Stimulated activated CD4-positive, alpha-beta T cell treated with anti-CD3 and anti-CD28 coated beads, Interleukin-15, amount 100 ng/mL, for 48 hours (primary cell): Measurements from ENCODE around the gene ANXA3.
"Not testable (repeated sequence)": the region's sequence is repeated elsewhere in the genome, so short reads cannot be mapped to it uniquely, and the experiment has no call there.

Source experiments
- DNase-seq, 2 donors: peaks; one replicate each; pipeline ENCODE4 v3.0.0-alpha.2; 2020; ENCODE audit warnings: low read depth in 2 of 2

ANXA3 gene, protein sequence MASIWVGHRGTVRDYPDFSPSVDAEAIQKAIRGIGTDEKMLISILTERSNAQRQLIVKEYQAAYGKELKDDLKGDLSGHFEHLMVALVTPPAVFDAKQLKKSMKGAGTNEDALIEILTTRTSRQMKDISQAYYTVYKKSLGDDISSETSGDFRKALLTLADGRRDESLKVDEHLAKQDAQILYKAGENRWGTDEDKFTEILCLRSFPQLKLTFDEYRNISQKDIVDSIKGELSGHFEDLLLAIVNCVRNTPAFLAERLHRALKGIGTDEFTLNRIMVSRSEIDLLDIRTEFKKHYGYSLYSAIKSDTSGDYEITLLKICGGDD

DNA sequence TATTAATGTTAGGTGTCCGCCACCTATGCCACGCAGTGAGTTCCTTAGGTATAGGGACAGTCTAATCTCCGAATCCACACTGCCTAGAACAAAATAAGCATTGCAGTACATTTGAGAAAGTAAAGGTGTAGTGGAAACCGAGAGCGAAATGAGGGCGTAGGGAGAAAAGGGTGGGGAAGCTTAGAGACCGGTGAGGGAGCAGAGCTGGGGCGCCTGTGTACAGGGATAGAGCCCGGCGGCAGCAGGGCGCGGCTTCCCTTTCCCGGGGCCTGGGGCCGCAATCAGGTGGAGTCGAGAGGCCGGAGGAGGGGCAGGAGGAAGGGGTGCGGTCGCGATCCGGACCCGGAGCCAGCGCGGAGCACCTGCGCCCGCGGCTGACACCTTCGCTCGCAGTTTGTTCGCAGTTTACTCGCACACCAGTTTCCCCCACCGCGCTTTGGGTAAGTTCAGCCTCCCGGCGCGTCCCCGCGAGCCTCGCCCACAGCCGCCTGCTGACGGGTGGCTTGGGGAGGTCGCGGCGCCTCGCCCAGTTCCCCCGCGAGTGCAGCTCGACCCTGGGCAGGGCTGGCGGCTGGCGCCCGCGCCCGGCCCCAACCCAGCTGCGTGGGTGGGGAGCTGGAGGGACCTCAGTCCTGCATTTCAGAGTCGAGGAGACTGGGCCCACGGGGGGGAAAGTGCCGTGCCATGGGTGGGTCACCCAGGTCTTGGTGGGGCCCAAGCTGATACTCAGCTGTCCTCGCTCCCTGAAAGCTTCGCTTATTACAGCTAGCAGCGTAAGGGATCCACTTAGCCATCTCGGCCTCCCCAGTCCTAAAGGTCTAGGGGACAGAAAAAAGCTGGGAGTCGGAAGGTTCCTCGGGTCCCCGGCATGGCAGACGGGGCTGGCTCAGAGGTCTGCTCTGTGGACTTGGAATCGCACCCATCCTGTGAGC, at the start of gene ANXA3:
Gene ANXA3 (plus strand): TSS at position 351 of the 932 bp plus-strand sequence. CDS start 2,704 bp downstream, outside the sequence.
- no peak for DNase-seq

DNA sequence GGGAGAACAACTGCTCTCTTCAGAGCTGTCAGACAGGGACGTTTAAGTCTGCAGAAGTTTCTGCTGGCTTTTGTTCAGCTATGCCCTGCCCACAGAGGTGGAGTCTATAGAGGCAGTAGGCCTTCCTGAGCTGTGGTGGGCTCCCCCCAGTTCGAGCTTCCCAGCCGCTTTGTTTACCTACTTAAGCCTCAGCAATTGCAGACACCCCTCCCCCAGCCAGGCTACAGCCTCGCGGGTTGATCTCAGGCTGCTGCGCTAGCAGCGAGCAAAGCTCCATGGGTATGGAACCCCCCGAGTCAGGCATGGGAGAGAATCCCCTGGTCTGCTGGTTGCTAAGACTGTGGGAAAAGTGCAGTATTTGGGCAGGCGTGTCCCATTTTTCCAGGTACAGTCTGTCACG, 45.3 kb upstream of the ANXA3 start:
- not testable (repeated sequence) for DNase-seq

DNA sequence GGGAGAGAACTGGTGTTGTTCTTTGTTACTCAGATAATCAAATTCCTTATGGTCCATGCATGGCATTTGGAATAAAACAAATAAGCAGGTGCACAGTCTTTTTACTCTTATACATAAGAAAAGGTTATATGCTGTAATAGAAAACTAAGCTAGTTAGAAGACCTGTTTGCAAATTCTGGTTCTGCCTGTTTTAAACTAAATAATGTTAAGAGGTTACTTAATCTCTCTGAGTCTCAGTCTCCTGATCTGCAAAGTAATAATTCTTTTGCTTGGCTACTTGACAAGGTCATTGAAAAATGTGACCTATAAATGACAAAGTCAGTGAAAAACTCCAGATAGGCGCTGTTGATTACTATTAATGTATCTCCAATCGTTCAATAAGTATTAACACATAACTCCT, 42.5 kb upstream of the ANXA3 start:
- DNase-seq: no peak

DNA sequence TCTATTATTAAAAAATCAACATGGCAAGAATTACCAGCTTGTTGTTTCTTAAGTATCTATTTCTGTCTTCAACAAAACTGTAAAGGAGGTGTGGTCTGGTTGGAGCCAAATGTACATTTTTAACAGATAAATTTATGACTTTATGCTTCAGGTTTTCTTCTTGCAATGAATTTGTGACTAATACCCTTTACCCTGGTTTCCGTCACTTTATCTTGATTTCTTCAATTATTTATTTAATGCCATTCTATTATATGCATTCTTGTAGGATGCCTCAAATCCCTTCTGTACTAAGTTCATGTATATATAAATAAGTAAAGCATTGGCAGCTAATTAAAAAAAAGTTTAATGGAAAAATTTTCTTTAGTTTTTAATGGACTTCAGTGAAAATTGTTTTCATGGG, 41.5 kb upstream of the ANXA3 start:
- DNase-seq: no peak

DNA sequence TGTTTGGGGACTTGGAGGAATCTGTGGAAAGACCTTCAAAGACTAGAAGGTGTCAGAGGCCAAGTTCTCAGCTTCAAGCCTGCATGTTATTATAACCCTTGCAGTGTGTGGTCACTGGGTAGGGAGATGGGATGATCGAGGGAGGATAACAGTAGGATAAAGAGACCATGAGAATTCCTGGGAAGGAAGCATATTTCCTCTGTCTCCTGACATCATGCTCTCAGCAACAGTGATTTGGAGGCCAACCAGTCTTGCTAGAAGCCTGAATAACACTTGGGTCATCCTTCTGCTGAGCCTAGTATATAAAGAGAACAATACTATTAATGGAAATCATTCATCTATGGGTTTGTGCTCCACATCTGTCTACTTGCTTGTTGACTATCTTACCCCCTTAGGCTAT, 40.9 kb upstream of the ANXA3 start:
- DNase-seq: no peak

DNA sequence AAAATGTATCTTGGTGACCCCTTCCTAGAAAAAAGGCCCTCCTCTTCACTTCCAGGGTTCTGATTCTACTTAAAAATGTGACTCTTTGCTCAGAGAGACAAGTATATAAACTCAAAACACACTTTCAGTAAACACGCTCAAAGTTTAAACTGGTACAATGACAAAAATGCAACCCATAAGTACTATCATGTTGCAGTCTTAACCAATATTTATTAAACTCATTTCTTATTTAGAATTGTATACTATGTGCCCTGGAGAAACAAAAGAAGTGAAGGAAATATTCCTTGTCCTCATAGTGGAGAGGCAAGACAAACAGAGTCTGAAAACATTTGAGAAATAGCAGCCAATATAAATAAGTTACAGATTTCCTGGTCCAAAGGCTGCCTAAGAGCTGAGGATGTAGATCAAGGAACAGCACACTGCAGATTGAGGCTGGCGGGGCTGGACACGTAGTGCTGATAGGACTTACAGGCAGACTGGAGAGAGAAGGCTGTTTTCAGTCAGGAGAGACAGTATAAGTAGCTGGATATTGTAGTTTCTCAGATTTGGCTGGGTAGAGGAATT, 39.1 kb upstream of the ANXA3 start:
- no peak for DNase-seq

DNA sequence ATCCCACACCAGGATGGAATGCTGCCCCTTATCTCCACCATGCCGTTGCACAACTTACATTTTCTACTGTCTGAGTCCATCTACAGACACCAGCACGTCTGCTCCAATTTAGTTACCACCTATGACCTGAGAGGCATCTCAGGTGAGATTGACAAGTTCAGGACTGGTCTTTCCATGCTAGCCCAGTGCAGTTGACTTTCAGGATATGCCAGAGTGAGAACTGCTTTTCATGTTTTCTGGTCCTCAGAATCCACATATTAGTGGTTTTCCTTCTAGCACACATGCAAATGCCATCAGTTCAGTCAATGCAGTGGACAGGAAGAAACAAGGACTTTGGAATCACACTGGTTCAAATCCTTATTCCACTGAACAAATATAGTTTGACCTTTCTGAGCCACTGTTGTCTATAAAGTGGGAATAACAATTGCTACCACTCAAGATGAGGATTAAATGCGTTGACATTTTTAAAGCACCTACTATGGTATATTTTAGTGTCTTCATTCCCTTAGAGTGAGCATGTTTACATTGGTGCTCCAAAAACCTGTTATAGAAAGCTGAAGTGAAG, 38.1 kb upstream of the ANXA3 start:
- no peak for DNase-seq

DNA sequence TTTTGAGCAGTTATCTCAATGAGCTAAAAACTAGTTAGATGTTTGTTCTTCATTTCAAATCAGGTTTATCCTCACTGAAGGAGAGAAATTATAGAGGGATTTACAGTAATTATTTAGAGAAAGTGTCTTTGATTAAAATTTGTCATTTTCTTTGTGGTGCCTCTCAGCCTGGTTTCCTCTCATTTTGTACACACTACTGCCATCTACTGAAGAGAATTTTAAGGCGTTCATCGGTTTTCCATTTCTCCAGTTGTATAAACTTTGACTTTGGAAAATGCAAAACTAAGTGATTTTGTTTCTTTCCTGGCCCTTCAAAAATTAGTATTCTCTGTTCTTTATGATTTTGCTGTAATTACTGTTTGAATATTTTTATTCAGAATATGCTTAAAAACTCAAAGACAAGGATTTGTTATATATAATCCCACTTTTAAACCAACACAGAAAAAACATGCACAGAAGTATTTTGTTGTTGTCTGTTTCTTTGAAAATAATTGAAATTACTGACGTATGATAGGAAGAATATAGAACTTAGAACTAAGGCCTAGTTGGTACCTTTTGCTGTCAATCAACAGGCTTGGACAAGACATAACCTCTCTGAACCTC, 34.4 kb upstream of the ANXA3 start:
- DNase-seq: no peak

DNA sequence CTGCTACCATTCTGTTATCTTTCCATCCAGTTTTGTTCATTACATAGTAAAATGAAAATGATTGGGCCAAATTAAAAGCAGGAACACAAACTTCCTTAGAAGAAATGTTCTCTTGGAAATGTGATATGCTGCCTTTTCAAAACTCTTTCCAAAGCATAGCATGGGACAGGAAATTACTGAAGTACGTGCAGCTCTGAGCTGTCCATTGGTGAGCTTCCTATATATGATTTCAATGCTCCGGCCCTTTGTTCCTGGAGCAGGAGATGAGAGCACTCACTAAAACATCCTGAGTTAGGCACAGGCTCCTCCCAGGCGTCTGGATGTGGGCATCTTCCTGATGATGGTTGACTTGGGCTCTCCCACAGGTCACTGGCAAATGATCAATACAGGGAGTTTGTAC, 33.0 kb upstream of the ANXA3 start:
- no peak for DNase-seq

DNA sequence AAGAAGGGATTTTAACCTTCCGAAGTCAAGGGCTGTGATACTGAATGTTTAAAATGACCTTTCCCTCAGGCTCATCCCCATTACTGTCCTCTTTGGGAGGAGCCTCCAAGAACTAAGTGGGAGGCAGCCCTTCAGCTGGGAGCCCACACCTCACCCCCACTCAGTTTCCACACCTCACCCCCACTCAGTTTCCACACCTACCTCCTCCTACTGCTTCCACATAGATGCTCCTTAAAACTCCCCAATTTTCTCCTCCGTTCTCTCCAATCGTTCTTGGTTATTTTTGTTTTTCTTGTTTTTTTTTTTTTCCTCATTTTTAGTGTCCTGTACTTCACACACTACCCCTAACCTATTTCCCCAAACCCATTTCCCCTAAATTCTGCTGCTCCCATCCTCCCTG, 31.6 kb upstream of the ANXA3 start:
- DNase-seq: no peak

DNA sequence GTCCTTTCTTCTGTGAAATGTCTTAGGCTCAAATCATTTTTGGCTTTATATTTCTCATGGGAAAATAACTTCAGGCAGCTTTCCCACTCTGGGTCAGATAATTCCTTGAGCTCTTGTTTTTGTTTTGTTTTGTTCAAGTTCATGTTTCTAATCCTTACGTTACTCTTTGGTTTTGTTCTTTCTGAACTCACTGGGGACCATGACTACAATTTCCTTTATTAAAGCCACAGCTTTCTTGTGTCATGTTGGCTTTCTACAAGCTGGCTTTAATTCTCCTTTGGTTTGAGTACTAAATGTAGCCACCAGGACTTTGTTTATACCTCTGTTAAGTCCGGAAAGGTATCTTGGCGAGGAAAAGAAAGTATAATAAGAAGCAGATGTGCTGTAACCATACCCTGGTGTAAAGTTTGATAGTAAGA, 30.8 kb upstream of the ANXA3 start:
- DNase-seq: no peak

DNA sequence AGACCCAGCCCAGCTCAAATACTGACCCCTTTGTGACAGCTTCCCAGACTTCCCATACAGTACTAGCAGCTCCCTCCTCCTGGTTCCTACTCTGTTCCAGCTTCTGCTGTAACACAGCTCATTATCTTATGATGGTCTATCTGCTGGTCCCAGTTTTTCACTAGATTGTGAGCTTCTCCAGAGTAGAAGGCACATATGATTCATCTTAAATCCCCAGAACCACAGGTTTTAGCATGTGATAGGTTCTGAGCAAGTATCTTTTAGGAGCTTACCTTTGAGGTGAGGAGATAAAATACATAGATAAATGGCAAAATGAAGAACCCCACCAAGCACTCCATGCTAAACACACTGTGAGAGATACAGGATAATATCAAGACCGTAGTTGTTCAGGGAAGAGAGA, 27.6 kb upstream of the ANXA3 start:
- DNase-seq: no peak

DNA sequence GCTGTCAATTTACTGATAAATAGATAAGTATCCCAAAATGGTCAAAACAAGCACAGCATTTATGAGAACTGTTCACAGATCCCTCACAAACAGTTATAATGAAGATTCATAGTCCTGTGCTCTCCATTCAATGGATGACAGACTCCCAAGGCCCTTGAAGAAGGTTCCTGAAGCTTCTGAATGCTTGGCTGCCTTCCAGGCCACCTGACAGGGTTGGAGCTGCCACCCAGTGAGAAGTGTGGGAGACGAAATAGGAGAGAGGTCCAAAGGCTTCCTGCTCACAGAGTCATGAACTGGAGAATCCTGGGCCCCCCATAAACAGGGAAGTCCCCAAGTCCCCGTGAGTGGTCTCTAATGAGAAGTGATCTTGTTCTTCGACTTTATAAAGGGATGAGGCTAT, 26.0 kb upstream of the ANXA3 start:
- DNase-seq: no peak

DNA sequence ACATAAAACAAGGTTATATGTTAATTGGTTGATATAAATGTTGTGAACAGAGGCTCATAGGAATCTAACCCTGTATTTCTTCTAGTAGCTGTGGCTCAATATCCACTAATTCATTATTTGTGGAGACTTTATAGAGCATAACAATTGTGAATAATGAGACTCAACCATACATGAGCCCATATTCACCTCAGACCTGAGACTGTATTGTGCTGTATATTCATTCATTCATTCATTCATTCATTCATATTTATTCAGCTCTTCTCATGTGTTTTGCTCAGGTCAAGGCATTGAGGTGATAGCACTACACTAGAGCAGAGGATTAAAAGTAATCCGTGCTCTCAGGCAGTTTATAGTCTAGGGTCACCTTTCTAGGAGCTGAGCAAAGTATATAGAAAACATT, 24.5 kb upstream of the ANXA3 start:
- DNase-seq: no peak

DNA sequence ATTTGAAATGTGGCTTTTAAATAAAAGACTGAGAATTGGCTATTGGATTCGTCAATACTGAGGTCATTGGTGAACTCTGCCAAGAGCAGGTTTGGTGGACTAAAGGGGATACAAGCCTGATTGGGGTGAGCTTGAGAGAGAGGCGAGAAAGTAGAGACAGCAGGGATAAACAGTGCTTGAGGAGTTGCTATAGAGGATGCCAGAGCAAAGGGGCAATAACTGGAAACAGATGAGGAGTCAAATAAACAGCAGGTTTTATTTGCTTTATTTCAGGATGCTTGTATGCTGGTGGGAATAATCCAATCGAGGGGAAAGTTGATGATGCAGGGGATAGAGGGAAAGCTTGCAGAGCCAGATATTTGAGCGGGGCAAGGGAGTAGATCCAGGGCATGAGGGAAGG, 24.0 kb upstream of the ANXA3 start:
- no peak for DNase-seq

DNA sequence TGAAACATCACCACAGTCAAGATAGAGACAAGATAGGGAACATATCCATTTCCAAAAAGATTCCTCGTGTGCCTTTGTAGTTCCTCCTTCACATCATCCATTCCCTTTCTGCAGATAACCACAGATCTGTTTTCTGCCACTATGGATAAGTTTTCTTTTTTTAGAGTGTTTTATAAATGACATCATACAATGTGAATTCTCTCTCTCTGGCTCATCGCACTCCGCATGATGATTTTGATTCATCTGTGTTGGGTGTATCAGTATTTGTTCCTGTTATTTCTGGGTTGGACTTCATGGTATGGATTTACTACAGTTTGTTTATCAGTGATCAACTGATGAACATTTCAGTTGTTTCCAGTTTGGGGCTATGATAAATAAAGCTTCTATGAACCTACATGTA, 23.2 kb upstream of the ANXA3 start:
- DNase-seq: no peak

DNA sequence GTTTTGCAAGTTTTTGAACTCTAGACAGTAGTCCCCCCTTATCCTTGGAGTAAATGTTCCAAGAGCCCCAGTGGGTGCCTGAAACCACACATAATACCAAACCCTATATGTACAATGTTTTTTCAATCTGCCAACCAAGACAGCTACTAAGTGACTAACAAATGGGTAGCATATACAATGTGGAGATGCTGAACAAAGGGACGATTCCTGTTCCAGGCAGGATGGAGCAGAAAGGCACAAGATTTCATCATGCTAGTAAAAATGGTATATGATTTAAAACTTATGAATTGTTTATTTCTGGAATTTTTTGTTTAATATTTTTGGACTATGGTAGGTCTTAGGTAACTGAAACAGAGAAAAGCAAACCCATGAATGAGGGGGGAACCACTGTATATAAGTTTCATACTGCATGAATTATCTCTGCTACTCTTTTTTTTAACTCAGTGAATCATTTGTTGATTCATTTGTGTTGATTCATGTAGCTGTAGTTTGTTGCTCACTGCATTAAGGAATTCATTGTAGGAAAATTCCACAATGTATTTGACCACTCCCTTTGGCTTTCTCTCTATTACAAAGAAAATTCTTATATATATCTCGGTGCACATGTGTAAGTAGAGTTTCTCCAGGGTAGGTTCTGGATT, 21.9 kb upstream of the ANXA3 start:
- DNase-seq: no peak

DNA sequence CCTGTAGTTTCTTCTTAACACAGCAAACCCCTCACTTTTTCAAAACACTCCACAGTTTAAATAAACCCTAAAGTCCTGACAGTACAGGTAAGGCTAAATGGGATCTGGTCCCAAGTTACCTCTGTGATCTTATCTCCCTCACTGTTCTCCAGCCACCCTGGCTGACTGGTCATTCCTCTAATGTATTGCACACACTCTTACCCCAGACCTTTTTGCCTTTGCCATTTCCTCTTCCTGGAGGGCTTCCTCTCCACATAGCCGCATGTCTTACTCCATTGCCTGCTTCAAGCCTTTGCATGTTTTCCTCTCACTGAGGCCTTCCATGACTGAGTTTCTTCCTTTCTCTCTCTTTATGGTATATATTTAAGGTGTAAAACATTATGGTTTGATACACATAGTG, 19.5 kb upstream of the ANXA3 start:
- DNase-seq: no peak

DNA sequence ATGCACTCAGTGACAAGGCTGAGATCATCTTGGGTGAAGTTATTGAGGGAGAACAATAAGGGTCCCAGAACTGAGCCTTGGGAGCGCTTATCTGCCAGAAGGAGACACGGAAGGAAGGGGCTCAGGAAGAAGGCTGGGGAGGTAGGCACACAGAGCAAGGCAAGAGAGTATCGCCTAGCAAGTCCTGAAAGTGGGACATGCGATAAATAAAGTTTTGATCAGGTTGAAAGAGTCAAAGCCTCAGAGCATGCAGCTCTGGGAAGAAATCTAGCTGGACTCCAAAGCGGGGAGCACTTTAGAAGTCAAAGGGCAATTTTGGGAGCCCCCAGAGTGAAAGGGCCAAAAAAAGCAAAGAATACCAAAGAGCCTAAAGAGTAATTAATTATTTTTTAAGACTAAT, 17.7 kb upstream of the ANXA3 start:
- no peak for DNase-seq

DNA sequence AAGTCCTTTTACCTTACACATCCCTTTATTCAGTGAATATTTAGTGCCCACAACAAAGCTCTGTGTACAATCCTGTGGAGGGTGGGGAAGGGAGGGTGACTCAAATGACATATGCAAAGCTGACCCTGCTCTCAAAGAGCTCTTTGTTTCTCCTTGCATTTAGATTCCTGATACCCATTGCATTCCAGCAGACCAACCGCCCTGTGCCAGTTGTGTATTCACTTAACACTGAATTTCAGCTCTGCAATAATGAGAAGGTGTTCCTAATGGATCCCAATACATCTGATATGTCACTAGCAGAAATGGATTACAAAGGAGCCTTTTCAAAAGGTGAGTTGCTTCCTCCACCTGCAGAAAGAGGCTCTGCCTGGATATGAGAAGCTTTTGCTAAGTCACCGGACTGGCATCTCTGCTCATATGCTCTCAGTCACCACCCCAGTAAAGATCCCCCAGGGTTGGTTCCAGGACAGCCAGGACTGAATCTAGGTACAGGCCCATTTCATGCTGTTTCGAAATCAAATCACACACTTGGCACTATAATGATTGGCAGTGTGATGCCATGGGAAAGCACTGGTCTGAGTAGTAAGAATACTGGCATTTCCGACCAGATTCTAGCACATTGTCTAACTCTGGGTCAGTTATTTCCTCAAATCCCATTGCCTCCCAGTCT, 17.1 kb upstream of the ANXA3 start:
- no peak for DNase-seq

DNA sequence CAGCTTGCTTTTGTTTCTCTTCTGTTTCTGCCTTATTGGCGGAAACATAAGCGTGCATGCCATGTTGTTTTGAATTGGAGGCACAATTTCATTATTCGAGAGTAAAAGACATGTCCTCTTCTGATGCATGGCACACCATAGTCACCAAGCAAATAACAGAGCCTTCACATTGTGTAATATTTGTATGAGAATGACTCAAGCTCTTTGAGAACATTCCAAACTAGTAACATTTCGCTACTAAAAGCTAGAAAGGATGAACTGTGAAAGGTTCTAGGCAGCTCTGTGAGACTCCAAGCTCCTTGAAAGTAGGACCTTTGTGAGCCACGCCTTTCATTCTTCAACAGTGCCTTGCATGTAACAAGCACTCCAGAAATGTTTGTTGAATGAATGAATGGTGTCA, 9.2 kb upstream of the ANXA3 start:
- DNase-seq: no peak
